GM12878 (cell line): ENCODE data around the gene GTF3A. TPM values are rescaled to one million over a fixed set of nuclear protein-coding genes. Genes with fewer than 3 reads are reported as not detected.

Experiments used
- ATAC-seq: fragments of 200-7000 bp; cut with Tn5 transposase; 3 replicates; pipeline ENCODE4 v1.9.1; 2020; ENCODE audit warnings: mild to moderate bottlenecking, moderate library complexity
- BruUV-seq: library from RNA; stranded (reverse); fragments of 400-500 nt; replicated peaks from 2 replicates; lab custom pipeline; 2021; lab: Mats Ljungman, UMichigan
- CTCF ChIA-PET: fragments of 300-600 bp; sonication (Branson Sonifier 250); formaldehyde crosslinking; extraction: SDS; loops from one replicate; lab custom pipeline; 2021; ENCODE audit warnings: inconsistent platforms; lab: Yijun Ruan, JAX
- POLR2A ChIA-PET: fragments of 350-600 bp; formaldehyde crosslinking; extraction: SDS; loops from one replicate; lab custom pipeline; 2021; ENCODE audit warnings: inconsistent platforms; lab: Charles Lee
- RAD21 ChIA-PET: fragments of 300-600 bp; sonication (Branson Sonifier 250); formaldehyde crosslinking; loops from one replicate; lab custom pipeline; 2023; ENCODE audit warnings: antibody characterized with exemption; ENCODE audit not compliant: unreplicated experiment; lab: Charles Lee
- SMC1A ChIA-PET: fragments of 300-600 bp; sonication (Branson Sonifier 250); formaldehyde crosslinking; loops from one replicate; lab custom pipeline; 2023; ENCODE audit not compliant: unreplicated experiment, uncharacterized antibody; lab: Charles Lee
- DNase-seq: peaks from one replicate; pipeline ENCODE4 v3.0.0-alpha.2; 2011; ENCODE audit warnings: low read depth, low spot score
- FAIRE-seq: peaks from 3 replicates; lab custom pipeline; 2011; peaks lifted over from hg19 to GRCh38; lab: Jason Lieb, UNC
- H2AFZ ChIP-seq: 2 replicates; pipeline ENCODE4 v1.6.0; 2011; ENCODE audit warnings: low read depth, low read length, control low read depth; ENCODE audit not compliant: control insufficient read depth
- H3K27ac ChIP-seq: 2 replicates; pipeline ENCODE4 v1.5.1; 2011; ENCODE audit warnings: control low read depth; ENCODE audit not compliant: control insufficient read depth, insufficient read depth
- H3K27me3 ChIP-seq, 2 experiments: replicated peaks in 1 of 2; 2 replicates each; pipeline versions ENCODE4 v1.6.0 to v1.6.1; 2011; ENCODE audit warnings: low read length in 1 of 2; ENCODE audit not compliant: control insufficient read depth in 2 of 2, insufficient read depth in 2 of 2
- H3K36me3 ChIP-seq, 2 experiments: 2 replicates each; pipeline ENCODE4 v1.5.1; 2011; ENCODE audit warnings: low read length in 1 of 2; ENCODE audit not compliant: control insufficient read depth in 2 of 2, insufficient read depth in 2 of 2
- H3K4me1 ChIP-seq: 2 replicates; pipeline ENCODE4 v1.6.1; 2011; ENCODE audit warnings: mild to moderate bottlenecking, low read length, moderate library complexity, mixed read lengths; ENCODE audit not compliant: control insufficient read depth, insufficient read depth
- H3K4me2 ChIP-seq: 2 replicates; pipeline ENCODE4 v1.6.0; 2011; ENCODE audit warnings: control low read depth; ENCODE audit not compliant: control insufficient read depth, insufficient read depth
- H3K4me3 ChIP-seq: fragments of 200-600 bp; sonication (generic); 2 replicates; pipeline ENCODE4 v1.5.1; 2016
- H3K79me2 ChIP-seq: 2 replicates; pipeline ENCODE4 v1.6.0; 2011; ENCODE audit warnings: low read length; ENCODE audit not compliant: control insufficient read depth, insufficient read depth
- H3K9ac ChIP-seq: 2 replicates; pipeline ENCODE4 v1.8.0; 2011; ENCODE audit warnings: low read length, control low read depth, mixed read lengths; ENCODE audit not compliant: control insufficient read depth, insufficient read depth
- H3K9me3 ChIP-seq: replicated peaks from 3 replicates; pipeline ENCODE4 v1.5.1; 2011; ENCODE audit warnings: mild to moderate bottlenecking, low read length; ENCODE audit not compliant: control insufficient read depth, insufficient read depth
- H4K20me1 ChIP-seq: 2 replicates; pipeline ENCODE4 v1.6.0; 2011; ENCODE audit not compliant: control insufficient read depth, insufficient read depth
- CREB1 ChIP-seq: IDR thresholded peaks from 2 replicates; pipeline ENCODE4 v1.6.1; 2012; ENCODE audit warnings: low read depth, mild to moderate bottlenecking, inconsistent platforms
- EP300 ChIP-seq, 2 experiments: fragments of 150-350 bp in 1 of 2; IDR thresholded peaks; 2 replicates each; pipeline ENCODE4 v1.6.1; 2011 to 2012; ENCODE audit warnings: low read depth in 2 of 2, low read length in 2 of 2, borderline replicate concordance in 1 of 2, improper control_type of control experiment in 1 of 2, inconsistent platforms in 1 of 2; ENCODE audit not compliant: control insufficient read depth in 1 of 2
- ETV6 ChIP-seq, 2 experiments: fragments of 450-650 bp in 1 of 2; IDR thresholded peaks in 1 of 2; conservative IDR thresholded peaks in 1 of 2; 2 replicates each; pipeline ENCODE4 v1.6.1; 2014; ENCODE audit warnings: antibody characterized with exemption in 1 of 2, borderline replicate concordance in 1 of 2, low read depth in 1 of 2, mild to moderate bottlenecking in 1 of 2, moderate library complexity in 1 of 2
- GATAD2B ChIP-seq: fragments of 450-650 bp; conservative IDR thresholded peaks from 2 replicates; pipeline ENCODE4 v1.6.1; 2017; ENCODE audit warnings: low read depth, mild to moderate bottlenecking, moderate library complexity
- HDAC6 ChIP-seq: fragments of 200-600 bp; sonication (generic); IDR thresholded peaks from one replicate; pipeline ENCODE4 v1.8.0; 2017; ENCODE audit warnings: antibody characterized with exemption; ENCODE audit not compliant: unreplicated experiment
- MTA3 ChIP-seq: IDR thresholded peaks from 2 replicates; pipeline ENCODE4 v1.6.1; 2012; ENCODE audit warnings: low read length, inconsistent platforms, borderline replicate concordance
- NFIC ChIP-seq: IDR thresholded peaks from 2 replicates; pipeline ENCODE4 v1.6.1; 2012; ENCODE audit warnings: low read depth, mild to moderate bottlenecking, inconsistent platforms, low read length, moderate library complexity
- NFYA ChIP-seq: IDR thresholded peaks from 2 replicates; pipeline ENCODE4 v1.6.1; 2011; ENCODE audit warnings: low read depth, mild to moderate bottlenecking, low read length, improper control_type of control experiment, borderline replicate concordance
- NFYB ChIP-seq: IDR thresholded peaks from 2 replicates; pipeline ENCODE4 v1.6.1; 2011; ENCODE audit warnings: low read depth, mild to moderate bottlenecking, low read length, improper control_type of control experiment, moderate library complexity; ENCODE audit not compliant: insufficient read depth
- PAX5 ChIP-seq: IDR thresholded peaks from 2 replicates; pipeline ENCODE4 v1.6.1; 2011; ENCODE audit warnings: low read depth, low read length, borderline replicate concordance
- SMARCA5 ChIP-seq: fragments of 450-650 bp; IDR thresholded peaks from 2 replicates; pipeline ENCODE4 v1.6.1; 2017; ENCODE audit warnings: mild to moderate bottlenecking
- TBL1XR1 ChIP-seq: IDR thresholded peaks from 2 replicates; pipeline ENCODE4 v1.6.1; 2012; ENCODE audit warnings: low read depth, low read length, improper control_type of control experiment
- TCF12 ChIP-seq: IDR thresholded peaks from 2 replicates; pipeline ENCODE4 v1.6.1; 2011; ENCODE audit warnings: low read depth, mild to moderate bottlenecking, low read length
- ZNF207 ChIP-seq: fragments of 450-650 bp; IDR thresholded peaks from 2 replicates; pipeline ENCODE4 v1.6.1; 2014; ENCODE audit warnings: antibody characterized with exemption, mild to moderate bottlenecking, borderline replicate concordance
- ZNF24 ChIP-seq: fragments of 450-650 bp; IDR thresholded peaks from 2 replicates; pipeline ENCODE4 v1.6.1; 2017; ENCODE audit warnings: antibody characterized with exemption, mild to moderate bottlenecking
- ZSCAN29 ChIP-seq: fragments of 450-650 bp; IDR thresholded peaks from 2 replicates; pipeline ENCODE4 v1.6.1; 2017; ENCODE audit warnings: mild to moderate bottlenecking, moderate library complexity
- WGBS: methylation state at CpG from one replicate; pipeline ENCODE4 v1.1.6; 2016; ENCODE audit warnings: low lambda C conversion rate; ENCODE audit not compliant: insufficient replicate concordance, insufficient coverage; ENCODE audit errors: missing lambda C conversion rate; 5-methylcytosine and 5-hydroxymethylcytosine counted together
- in situ Hi-C: fragments of 300-500 bp; cut with MboI; formaldehyde crosslinking; loops from 9 replicates; pipeline ENCODE4 v1.14.3; 2018; ENCODE audit warnings: mixed read lengths
- intact Hi-C: fragments of 100-400 bp; cut with micrococcal nuclease; formaldehyde crosslinking; loops from one replicate; pipeline ENCODE4 v1.14.2; 2022; ENCODE audit not compliant: unreplicated experiment
- polyA plus RNA-seq, 11 experiments: library from polyadenylated mRNA; depleted of rRNA in 4 of 11; unstranded in 6 of 11; stranded (reverse) in 5 of 11; fragments of >200 nt; fragmentation: Nextera tagmentation in 4 of 11; fragmentation: Illumina TruSeq in 1 of 11; extraction: Ambion mirVana in 4 of 11; extraction: Trizol in 1 of 11; gene quantifications; 1 replicate in 1 of 11; 2 replicates in 10 of 11; pipeline versions ENCODE4 v1.2.1 to v1.2.3, GENCODE V29; 2011 to 2016; ENCODE audit warnings: inconsistent platforms in 2 of 11, missing spikeins in 2 of 11, low read depth in 1 of 11
- total RNA-seq, 4 experiments: library from RNA; depleted of rRNA in 3 of 4; stranded (reverse); fragments of >200 nt in 3 of 4; fragmentation: Illumina TruSeq in 1 of 4; extraction: Trizol in 1 of 4; gene quantifications; 2 replicates each; pipeline versions ENCODE4 v1.2.1 to v1.2.3, GENCODE V29; 2013 to 2021
- TF ChIP-seq, protein P1 (sequence below): IDR thresholded peaks from 2 replicates; pipeline ENCODE4 v1.6.1; 2011; ENCODE audit warnings: mild to moderate bottlenecking, low read depth, low read length, moderate library complexity; ENCODE audit not compliant: insufficient replicate concordance
- TF ChIP-seq, protein P2 (sequence below): IDR thresholded peaks from 2 replicates; pipeline ENCODE4 v1.6.1; 2012; ENCODE audit warnings: improper control_type of control experiment, low read depth, low read length; ENCODE audit not compliant: insufficient replicate concordance

Gene GTF3A
- total and polyA plus RNA-seq, 10 of the 15 experiments (the other 5 are each of a cell fraction or from before 2014, with no cell fraction given) = 74.2 to 524 (median 216) TPM

DNA sequence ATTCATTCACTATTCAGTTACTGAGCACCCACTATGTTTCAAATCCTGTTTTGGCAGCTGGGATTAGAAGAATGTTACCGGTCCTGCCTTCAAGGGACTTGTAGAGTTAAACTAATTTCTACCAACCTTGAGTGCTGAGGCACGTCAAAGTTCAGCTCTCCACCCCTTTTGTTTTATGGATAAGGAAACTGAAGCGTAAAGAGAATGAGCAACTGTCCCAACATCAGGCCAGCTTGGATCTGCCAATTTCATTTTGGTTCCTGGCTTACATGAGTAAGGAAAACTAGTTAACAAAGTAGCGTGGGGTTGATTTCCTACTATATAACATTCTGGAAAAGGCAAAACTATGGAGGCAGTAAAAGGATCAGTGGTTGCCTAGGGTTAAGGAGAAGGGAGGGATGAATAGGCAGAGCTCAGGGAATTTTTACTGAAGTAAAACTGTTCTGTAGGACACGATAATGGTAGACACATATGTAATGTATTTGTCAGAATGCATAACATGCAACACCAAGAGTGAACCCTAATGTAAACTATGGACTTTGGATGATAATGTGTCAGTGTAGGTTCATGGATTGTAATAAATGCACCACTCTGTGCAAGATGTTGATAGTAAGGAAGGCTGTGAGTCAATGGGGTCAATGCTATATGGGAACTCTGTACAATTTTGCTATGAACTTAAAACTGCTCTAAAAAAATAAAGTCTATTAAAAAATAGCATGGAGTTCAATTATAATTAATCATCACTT, 45.8 kb downstream of the GTF3A start:
- BruUV-seq = no TSS peak

More for the DNA sequence above, 45.8 kb downstream of the GTF3A start:
- RAD21 ChIA-PET = no interaction called here
- SMC1A ChIA-PET = no interaction called here
- H3K9me3 ChIP-seq = no peaks in the 10 kb centered on the region
- POLR2A ChIA-PET = no interaction called here
- intact Hi-C loops = no loop called here
- CTCF ChIA-PET = no interaction called here
- no peak for ATAC-seq
- no peak overlapping the region for H3K4me3 ChIP-seq
- no peak overlapping the region for H3K9ac ChIP-seq
- H3K27me3 ChIP-seq = no peaks in the 10 kb centered on the region
- no peak overlapping the region for H3K27ac ChIP-seq
- no peaks in the 10 kb centered on the region for H3K4me1 ChIP-seq
- TF ChIP-seq, protein P1, sequence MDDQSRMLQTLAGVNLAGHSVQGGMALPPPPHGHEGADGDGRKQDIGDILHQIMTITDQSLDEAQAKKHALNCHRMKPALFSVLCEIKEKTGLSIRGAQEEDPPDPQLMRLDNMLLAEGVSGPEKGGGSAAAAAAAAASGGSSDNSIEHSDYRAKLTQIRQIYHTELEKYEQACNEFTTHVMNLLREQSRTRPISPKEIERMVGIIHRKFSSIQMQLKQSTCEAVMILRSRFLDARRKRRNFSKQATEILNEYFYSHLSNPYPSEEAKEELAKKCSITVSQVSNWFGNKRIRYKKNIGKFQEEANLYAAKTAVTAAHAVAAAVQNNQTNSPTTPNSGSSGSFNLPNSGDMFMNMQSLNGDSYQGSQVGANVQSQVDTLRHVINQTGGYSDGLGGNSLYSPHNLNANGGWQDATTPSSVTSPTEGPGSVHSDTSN = no peak
- TF ChIP-seq MTA3 (no peak), ZSCAN29 (no peak), CREB1 (no peak), TCF12 (no peak), NFYA (no peak), HDAC6 (no peak), ZNF24 (no peak), GATAD2B (no peak), TBL1XR1 (no peak), EP300 (IDR thresholded peaks at IDR 0.05; ENCODE audit: borderline replicate concordance in 1 of 2, control insufficient read depth in 1 of 2, low read depth in 2 of 2, low read length in 2 of 2) (no peak), NFYB (no peak), SMARCA5 (no peak), NFIC (no peak), ZNF207 (no peak), ETV6 (conservative IDR thresholded peaks at IDR 0.05 in 1 of 2, IDR thresholded peaks at IDR 0.05 in 1 of 2; ENCODE audit: borderline replicate concordance in 1 of 2, low read depth in 1 of 2) (no peak), PAX5 (no peak)
- TF ChIP-seq, protein P2, sequence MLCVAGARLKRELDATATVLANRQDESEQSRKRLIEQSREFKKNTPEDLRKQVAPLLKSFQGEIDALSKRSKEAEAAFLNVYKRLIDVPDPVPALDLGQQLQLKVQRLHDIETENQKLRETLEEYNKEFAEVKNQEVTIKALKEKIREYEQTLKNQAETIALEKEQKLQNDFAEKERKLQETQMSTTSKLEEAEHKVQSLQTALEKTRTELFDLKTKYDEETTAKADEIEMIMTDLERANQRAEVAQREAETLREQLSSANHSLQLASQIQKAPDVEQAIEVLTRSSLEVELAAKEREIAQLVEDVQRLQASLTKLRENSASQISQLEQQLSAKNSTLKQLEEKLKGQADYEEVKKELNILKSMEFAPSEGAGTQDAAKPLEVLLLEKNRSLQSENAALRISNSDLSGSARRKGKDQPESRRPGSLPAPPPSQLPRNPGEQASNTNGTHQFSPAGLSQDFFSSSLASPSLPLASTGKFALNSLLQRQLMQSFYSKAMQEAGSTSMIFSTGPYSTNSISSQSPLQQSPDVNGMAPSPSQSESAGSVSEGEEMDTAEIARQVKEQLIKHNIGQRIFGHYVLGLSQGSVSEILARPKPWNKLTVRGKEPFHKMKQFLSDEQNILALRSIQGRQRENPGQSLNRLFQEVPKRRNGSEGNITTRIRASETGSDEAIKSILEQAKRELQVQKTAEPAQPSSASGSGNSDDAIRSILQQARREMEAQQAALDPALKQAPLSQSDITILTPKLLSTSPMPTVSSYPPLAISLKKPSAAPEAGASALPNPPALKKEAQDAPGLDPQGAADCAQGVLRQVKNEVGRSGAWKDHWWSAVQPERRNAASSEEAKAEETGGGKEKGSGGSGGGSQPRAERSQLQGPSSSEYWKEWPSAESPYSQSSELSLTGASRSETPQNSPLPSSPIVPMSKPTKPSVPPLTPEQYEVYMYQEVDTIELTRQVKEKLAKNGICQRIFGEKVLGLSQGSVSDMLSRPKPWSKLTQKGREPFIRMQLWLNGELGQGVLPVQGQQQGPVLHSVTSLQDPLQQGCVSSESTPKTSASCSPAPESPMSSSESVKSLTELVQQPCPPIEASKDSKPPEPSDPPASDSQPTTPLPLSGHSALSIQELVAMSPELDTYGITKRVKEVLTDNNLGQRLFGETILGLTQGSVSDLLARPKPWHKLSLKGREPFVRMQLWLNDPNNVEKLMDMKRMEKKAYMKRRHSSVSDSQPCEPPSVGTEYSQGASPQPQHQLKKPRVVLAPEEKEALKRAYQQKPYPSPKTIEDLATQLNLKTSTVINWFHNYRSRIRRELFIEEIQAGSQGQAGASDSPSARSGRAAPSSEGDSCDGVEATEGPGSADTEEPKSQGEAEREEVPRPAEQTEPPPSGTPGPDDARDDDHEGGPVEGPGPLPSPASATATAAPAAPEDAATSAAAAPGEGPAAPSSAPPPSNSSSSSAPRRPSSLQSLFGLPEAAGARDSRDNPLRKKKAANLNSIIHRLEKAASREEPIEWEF = no peak
- 53% methylated on average over 5 of the region's 5 CpGs for WGBS
- DNase-seq = no peak
- FAIRE-seq = no peak
- H2AFZ ChIP-seq = no peak overlapping the region
- no peaks in the 10 kb centered on the region for H3K36me3 ChIP-seq
- no peak overlapping the region for H3K4me2 ChIP-seq
- no peaks in the 10 kb centered on the region for H4K20me1 ChIP-seq
- H3K79me2 ChIP-seq = no peaks in the 10 kb centered on the region
- in situ Hi-C loops = no loop called here
